Prostate gland (tissue), 2 donors: ENCODE results near the gene ERMAP. TPM values are rescaled to one million over a fixed set of nuclear protein-coding genes. Genes with fewer than 3 reads are reported as not detected.

ENCODE experiments used
- DNase-seq: peaks from one replicate; pipeline ENCODE4 v3.0.0-alpha.2; 2019; ENCODE audit warnings: low spot score
- H3K27ac ChIP-seq, 2 donors: fragments of 200-600 bp; sonication (generic); 2 replicates each; pipeline ENCODE4 v1.5.1; 2017 to 2019
- H3K27me3 ChIP-seq: fragments of 200-600 bp; sonication (generic); replicated peaks from 2 replicates; pipeline ENCODE4 v1.5.1; 2019; ENCODE audit not compliant: insufficient read depth
- H3K36me3 ChIP-seq, 2 donors: fragments of 200-600 bp; sonication (generic); 1 replicate in 1 of 2; 2 replicates in 1 of 2; pipeline versions ENCODE4 v1.5.1 to v1.8.1; 2017 to 2019
- H3K4me1 ChIP-seq: fragments of 200-600 bp; sonication (generic); replicated peaks from 2 replicates; pipeline ENCODE4 v1.5.1; 2019
- H3K4me3 ChIP-seq, 2 donors: fragments of 200-600 bp; sonication (generic); 2 replicates each; pipeline ENCODE4 v1.5.1; 2017 to 2019
- H3K9me3 ChIP-seq: fragments of 200-600 bp; sonication (generic); 2 replicates; pipeline ENCODE4 v1.5.1; 2017
- CTCF ChIP-seq, 4 experiments: fragments of 200-600 bp in 2 of 4; fragments of 450-650 bp in 2 of 4; sonication (generic) in 2 of 4; IDR thresholded peaks; 1 replicate in 3 of 4; 2 replicates in 1 of 4; pipeline ENCODE4 v1.5.1; 2016 to 2019; ENCODE audit warnings: antibody characterized with exemption in 4 of 4, mild to moderate bottlenecking in 2 of 4, moderate library complexity in 2 of 4
- POLR2A ChIP-seq: fragments of 450-650 bp; IDR thresholded peaks from one replicate; pipeline ENCODE4 v1.6.1; 2016; ENCODE audit warnings: antibody characterized with exemption, mild to moderate bottlenecking
- POLR2AphosphoS5 ChIP-seq: sonication (generic); formaldehyde crosslinking; IDR thresholded peaks from one replicate; pipeline ENCODE4 v1.6.1; 2017; ENCODE audit warnings: antibody characterized with exemption
- WGBS: methylation state at CpG from one replicate; pipeline ENCODE4 v1.1.5; 2018; 5-methylcytosine and 5-hydroxymethylcytosine counted together
- intact Hi-C: fragments of 100-400 bp; cut with DNase I; formaldehyde crosslinking; loops from one replicate; pipeline ENCODE4 v1.14.2; 2022
- total RNA-seq, 2 donors: library from RNA; depleted of rRNA; stranded (reverse); fragments of >200 nt; gene quantifications; one replicate each; pipeline ENCODE4 v1.1.0, GENCODE V29; 2016

Gene ERMAP
- total RNA-seq, 2 donors from 2014 or later: 14.3 to 15.5 TPM

GRCh38 chr1:42817440-42817767 is 482 bp downstream of the ERMAP start:
- H3K9me3 ChIP-seq: no peaks in the 10 kb centered on the region
- 1% methylated on average over 13 of the region's 13 CpGs for WGBS
- H3K4me3 ChIP-seq: peak overlapping the region; percentile 63 to 86
- peaks cover 5% of the 10 kb centered on the region for H3K4me1 ChIP-seq
- H3K36me3 ChIP-seq: no peaks in the 10 kb centered on the region
- no peak for TF ChIP-seq CTCF (IDR thresholded peaks at IDR 0.05)
- peak; percentile 2 for TF ChIP-seq POLR2AphosphoS5
- no peak for DNase-seq
- intact Hi-C loops: no loop called here
- H3K27me3 ChIP-seq: no peaks in the 10 kb centered on the region
- H3K27ac ChIP-seq: peak overlapping the region; percentile 96 to 98

- TF ChIP-seq POLR2A (no peak), CTCF (IDR thresholded peaks at IDR 0.05) (no peak), POLR2AphosphoS5 (no peak)
- H3K9me3 ChIP-seq: no peaks in the 10 kb centered on the region
- DNase-seq: no peak
- peak overlapping the region in 1 of 2 donors; percentile 86 for H3K4me3 ChIP-seq
- H3K27me3 ChIP-seq: no peaks in the 10 kb centered on the region
- H3K36me3 ChIP-seq: no peaks in the 10 kb centered on the region
- 97% methylated on average over 3 of the region's 3 CpGs for WGBS
- H3K27ac ChIP-seq: no peak overlapping the region
- intact Hi-C loops: no loop called here
- H3K4me1 ChIP-seq: peaks cover 5% of the 10 kb centered on the region
Observed at GRCh38 chr1:42817976-42818375, 1.1 kb downstream of the ERMAP start.

- no peak for TF ChIP-seq POLR2AphosphoS5
- no peak for TF ChIP-seq CTCF (IDR thresholded peaks at IDR 0.05)
- no peak for TF ChIP-seq POLR2A
- no peak overlapping the region for H3K4me3 ChIP-seq
- intact Hi-C loops: no loop called here
- H3K9me3 ChIP-seq: no peaks in the 10 kb centered on the region
- WGBS: 50% methylated on average over 1 of the region's 1 CpG
- H3K27ac ChIP-seq: no peak overlapping the region
- H3K4me1 ChIP-seq: peaks cover 4% of the 10 kb centered on the region
- no peak for DNase-seq
- H3K27me3 ChIP-seq: no peaks in the 10 kb centered on the region
- no peaks in the 10 kb centered on the region for H3K36me3 ChIP-seq
Observed at GRCh38 chr1:42820813-42821212, 3.9 kb downstream of the ERMAP start.

- Histone ChIP-seq H3K27me3 (no peaks in the 10 kb centered on the region), H3K4me1 (no peaks in the 10 kb centered on the region), H3K27ac (no peak overlapping the region), H3K4me3 (no peak overlapping the region), H3K9me3 (no peaks in the 10 kb centered on the region), H3K36me3 (no peaks in the 10 kb centered on the region)
- TF ChIP-seq CTCF (IDR thresholded peaks at IDR 0.05) (no peak), POLR2AphosphoS5 (no peak), POLR2A (no peak)
- intact Hi-C loops: no loop called here
- DNase-seq: no peak
- 92% methylated on average over 2 of the region's 2 CpGs for WGBS
Observed at GRCh38 chr1:42821690-42822089, 4.8 kb downstream of the ERMAP start.

GRCh38 chr1:42822800-42823392 is 6.0 kb downstream of the ERMAP start:
- intact Hi-C loops: no loop called here
- H3K27me3 ChIP-seq: no peaks in the 10 kb centered on the region

More at GRCh38 chr1:42822800-42823392, 6.0 kb downstream of the ERMAP start:
- Histone ChIP-seq H3K4me1 (no peaks in the 10 kb centered on the region), H3K9me3 (no peaks in the 10 kb centered on the region), H3K27ac (no peak overlapping the region), H3K4me3 (no peak overlapping the region), H3K36me3 (no peaks in the 10 kb centered on the region)
- no peak for DNase-seq
- WGBS: 43% methylated on average over 2 of the region's 2 CpGs
- no peak for TF ChIP-seq POLR2A
- TF ChIP-seq POLR2AphosphoS5: no peak
- TF ChIP-seq CTCF (IDR thresholded peaks at IDR 0.05): no peak
